ENCODE data around the gene ATXN1.

Gene ATXN1

GRCh38 chr6:16319813-16320532 is 441.3 kb downstream of the ATXN1 start:
- no peak for DNase-seq

DNA sequence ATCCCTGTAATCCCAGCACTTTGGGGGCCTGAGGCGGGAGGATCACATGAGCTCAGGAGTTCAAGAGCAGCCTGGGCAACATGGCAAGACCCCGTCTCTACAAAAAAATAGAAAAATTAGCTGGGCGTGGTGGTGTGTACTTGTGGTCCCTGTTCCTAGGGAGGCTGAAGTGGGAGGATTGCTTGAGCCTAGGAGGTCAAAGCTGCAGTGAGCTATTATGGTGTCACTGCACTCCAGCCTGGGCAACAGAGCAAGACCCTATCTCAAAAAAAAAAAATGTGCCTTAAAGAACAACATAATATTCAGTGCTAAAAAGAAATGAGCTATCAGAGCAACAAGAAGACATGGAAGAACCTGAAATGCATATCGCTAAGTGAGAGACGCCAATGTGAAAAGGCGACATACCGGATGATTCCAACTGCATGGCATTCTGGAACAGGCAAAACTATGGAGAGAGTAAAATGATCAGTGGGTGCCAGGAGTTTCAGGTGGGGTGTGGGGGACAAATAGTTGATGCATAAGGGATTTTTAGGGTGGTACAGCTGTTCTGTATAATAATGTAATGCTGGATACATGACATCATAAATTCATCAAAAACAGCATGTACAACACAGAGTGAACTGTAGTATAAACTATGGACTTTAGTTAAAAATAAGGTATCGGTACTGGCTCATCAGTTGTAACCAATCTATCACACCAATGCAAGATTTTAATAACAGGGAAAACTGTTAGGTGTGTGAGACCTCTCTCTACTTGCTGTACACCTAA is 442.1 kb downstream of the ATXN1 start:
- no peak for DNase-seq

DNA sequence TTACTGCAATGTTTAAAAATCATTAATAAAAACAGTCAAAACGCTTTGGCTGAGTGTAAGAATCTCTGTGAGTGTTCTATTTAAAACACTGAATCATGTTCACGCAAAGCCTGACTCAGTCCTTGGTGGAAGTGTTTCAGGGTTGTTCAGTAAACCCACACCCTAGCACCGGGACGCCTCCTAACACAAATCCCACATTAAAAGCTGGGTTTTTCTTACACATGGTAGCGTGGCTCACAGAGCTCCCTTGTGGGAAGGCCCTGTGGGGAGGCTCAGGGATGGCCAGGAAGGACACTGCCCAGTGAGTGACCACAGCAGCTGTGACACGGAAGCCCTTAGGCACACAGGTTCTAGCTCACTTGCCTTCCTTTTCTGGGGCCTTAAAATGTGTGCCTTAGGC is 442.7 kb downstream of the ATXN1 start:
- no peak for DNase-seq

- DNase-seq: no peak
These were observed 444.5 kb downstream of the ATXN1 start for GRCh38 chr6:16316741-16317251.

- DNase-seq: no peak
These were observed 447.0 kb downstream of the ATXN1 start for GRCh38 chr6:16314296-16314695.

- DNase-seq: no peak
These were observed 447.5 kb downstream of the ATXN1 start for GRCh38 chr6:16313732-16314131.

DNA sequence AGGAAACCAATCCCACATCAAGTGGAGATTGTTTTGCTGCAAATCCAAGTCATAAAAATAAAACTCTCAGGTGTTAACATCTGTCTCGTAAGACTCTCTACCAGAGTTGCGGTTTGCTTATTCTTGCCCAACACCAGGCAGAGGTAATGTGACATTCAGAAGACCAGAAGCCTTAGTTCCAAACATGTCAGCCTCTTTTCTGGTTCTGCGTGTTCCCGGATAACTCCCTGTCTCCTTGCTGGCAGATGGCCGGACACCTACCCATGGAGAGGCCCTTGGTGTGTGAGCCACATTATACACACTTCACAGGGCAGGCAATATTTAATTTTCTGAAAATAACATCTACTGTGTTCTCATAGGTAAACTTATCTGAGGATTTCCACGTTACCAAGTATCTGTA is 449.5 kb downstream of the ATXN1 start:
- DNase-seq: no peak

DNA sequence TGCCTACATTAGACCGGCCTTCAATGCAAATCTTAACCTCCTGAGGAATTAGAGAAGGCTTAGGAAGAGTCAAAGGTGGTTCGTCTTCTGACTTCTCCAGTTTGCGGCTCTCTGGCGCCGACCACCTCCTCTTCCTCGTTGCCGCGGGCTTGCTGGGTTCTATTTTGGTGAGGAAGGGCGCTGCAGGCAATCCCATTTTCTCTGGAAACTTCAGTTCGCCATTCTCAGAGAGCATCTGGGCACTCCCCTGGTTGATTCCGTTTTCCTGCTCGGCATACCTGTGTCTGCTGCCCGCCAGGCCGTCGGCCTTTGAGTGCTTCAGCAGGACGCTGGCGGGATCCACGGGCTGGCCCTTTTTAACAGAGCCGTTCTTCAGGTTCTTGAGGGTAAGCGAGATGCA is 454.9 kb downstream of the ATXN1 start:
- DNase-seq: no peak

GRCh38 chr6:16305788-16306187 is 455.5 kb downstream of the ATXN1 start:
- DNase-seq: no peak

DNA sequence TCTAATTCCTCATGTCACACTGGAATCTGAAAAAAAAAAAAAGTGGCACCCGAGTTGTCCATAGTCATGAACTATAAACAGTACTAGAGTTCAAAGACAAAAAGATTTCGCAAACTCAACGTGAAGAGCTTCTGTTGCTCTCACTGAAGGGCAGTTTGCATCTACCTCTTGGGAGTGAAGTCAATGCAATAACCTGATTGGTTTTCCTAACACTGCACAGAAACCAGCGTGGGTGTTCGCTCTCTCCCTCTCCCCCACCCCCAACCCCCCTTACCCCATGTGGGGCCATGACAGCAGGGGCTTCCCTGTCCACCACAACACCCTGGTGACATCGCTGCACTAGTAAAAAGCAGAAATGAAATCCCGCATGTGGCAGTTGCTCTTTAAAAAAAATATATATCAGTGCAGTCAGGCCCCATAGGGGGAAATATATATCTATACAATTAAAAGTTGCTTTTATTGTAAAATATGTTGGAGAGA is 456.0 kb downstream of the ATXN1 start:
- no peak for DNase-seq

- no peak for DNase-seq
These were observed 458.3 kb downstream of the ATXN1 start for GRCh38 chr6:16302721-16303552.

DNA sequence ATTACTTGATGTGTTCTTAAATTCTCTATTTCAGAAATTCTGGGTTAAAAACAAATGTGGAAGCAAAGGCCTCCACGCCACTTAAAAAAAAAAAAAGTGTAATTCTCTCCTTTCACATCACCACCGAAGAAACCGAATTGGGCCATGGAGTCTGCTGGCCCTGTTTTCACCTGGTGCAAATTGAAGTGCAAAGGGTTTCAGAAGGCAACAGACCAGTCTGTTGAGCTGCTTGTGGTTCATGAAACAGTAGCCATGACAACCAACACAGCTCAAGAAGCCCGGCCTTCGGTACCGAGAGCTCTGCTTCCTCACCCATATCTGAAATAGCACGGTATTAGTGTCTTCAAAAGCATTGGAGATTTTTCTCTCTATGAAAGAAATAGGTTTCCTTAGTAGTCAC is 459.7 kb downstream of the ATXN1 start:
- no peak for DNase-seq

GRCh38 chr6:16299861-16300260 is 461.4 kb downstream of the ATXN1 start:
- DNase-seq: no peak

DNA sequence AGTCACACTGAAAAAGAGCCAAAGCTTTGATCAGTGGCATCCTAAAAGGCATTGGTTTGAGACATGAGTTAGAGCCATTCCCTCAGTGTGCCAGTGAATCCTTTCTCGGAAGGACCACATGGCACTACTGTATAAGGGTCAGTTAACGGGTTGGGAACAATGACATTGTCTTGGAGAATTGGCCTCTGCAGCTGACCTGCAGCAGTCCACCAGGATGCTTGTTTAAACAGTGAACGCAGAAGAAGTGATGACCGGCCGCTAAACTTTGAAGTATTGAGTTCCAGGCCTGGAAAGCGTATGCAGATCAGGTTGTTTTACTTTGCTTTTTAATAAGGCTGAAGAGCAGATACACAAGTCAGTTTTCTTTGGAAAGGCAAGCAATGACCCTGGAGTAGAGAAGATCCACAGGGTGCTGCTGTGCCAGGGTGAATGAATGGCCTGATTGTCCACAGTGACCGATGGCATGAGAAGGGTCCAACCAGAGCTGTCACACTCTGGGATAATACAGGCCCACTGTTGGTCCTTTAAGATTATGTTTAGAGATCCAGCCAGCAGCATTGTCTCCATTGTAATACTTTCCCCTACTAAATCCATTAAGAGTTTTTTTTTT is 465.1 kb downstream of the ATXN1 start:
- DNase-seq: no peak

GRCh38 chr6:16295471-16295870 is 465.8 kb downstream of the ATXN1 start:
- DNase-seq: no peak

DNA sequence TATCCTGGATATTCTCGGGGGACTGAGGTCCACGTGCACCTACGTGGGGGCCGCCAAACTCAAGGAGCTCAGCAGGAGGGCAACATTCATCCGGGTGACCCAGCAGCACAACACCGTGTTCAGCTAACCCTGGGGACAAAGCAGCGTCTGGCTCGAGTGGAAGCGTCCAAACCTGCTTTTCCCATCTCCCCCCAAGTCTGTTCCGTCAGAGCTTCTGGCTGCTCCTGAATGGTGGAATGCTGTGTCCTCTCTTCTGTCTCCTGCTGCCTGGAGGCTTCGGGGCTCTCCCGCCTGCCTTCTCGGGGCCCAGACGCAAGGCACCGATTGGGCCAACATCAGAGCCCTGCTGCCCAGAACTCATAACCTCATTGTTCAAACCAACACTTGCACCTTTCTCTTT is 466.2 kb downstream of the ATXN1 start:
- DNase-seq: no peak

GRCh38 chr6:16294371-16294770 is 466.9 kb downstream of the ATXN1 start:
- DNase-seq: no peak

GRCh38 chr6:16292942-16293341 is 468.3 kb downstream of the ATXN1 start:
- DNase-seq: no peak

GRCh38 chr6:16292432-16292831 is 468.8 kb downstream of the ATXN1 start:
- DNase-seq: no peak

- no peak for DNase-seq
These were observed 469.5 kb downstream of the ATXN1 start for GRCh38 chr6:16291739-16292138.

- no peak for DNase-seq
These were observed 473.1 kb downstream of the ATXN1 start for GRCh38 chr6:16288163-16288562.

DNA sequence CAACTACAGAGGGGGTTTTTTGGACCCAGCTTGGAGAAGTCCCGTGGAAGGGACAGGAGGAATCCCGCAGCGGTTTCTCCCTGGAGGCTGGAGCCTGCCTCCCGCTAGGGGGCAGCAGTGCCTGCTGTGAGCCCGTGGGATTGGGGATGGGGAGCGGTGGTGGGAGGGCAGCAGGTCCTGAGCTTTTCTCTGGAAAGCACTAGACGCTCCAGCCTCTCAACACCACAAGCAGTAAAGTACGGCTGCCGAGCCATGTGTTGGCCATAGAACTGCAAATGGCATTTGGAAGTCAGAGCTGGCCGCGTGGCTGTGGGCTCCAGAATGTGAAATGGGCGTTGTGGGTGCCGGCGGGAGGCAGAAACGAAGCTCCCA is 475.1 kb downstream of the ATXN1 start:
- DNase-seq: no peak

All from NCI-H1930 (cell line).